ENCODE results near the gene CCT7. TPM values are rescaled to one million over a fixed set of nuclear protein-coding genes. Genes with fewer than 3 reads are reported as not detected.

Gene CCT7
- total RNA-seq: 180 TPM

DNA sequence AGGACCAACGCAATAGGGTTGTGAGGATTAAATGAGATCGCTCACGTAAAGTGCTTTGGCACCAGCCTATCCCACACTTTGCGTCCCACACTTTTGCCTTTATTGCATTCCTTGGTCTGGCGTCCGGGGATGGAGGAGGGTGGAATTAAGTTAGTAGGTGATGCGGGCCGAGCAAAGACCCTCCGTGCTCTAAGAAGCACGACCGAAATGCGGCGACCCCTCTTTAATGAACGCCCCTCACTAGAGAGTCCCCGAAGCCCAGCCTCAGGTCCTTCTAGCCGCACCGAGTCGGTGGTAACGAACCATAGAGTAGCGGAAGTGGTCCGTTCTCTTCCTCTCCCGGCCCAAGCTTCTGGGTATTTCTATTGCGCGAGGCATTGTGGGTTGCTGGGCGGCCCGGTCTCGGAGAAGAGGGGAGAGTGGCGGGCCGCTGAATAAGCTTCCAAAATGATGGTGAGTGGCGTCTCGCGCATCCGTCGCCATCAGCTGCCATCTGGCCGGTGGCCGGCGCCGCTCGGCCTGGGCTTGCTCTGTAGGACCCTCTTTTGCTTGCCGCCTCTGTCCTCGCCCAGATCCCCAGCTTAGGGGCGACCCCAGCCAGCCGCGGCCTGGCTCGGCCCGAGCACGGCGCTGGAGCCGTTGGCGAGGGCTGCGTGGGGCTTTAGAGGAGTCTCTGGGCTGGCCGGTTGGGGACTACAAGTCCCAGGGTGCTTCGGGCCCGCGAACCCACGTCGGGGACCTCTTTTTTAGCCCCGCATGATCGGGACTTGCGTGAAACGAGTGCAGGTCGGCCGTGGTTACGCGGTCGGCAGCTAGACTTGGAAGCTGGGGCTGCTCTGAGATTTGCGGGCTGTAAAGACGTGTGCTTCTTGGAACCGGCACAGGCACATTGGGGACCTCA, at the start of gene CCT7:
Gene CCT7 (plus strand): TSS at position 377 of the 901 bp plus-strand sequence. CDS start 71 bp downstream, at position 448.

GRCh38 chr2:73202156-73203054, 31.7 kb upstream of the CCT7 start, which contains the start of gene NOTO:
NOTO (plus strand) TSS chr2:73202574; CDS start chr2:73202667, 93 bp downstream.

GRCh38 chr2:73214120-73215035, 19.7 kb upstream of the CCT7 start, which contains the start of gene SMYD5:
SMYD5 (plus strand) TSS chr2:73214245; CDS start chr2:73214267, 22 bp downstream.

GRCh38 chr2:73233154-73233931, 765 bp upstream of the CCT7 start, which contains the start of gene PRADC1:
PRADC1 (minus strand) TSS chr2:73233239; CDS start chr2:73233160, 79 bp downstream.

GRCh38 chr2:73284296-73285158, 50.4 kb downstream of the CCT7 start, which contains the start of gene FBXO41:
FBXO41 (minus strand) TSS chr2:73284478; CDS start chr2:73269630, 14,848 bp downstream.

GRCh38 chr2:73293534-73294171, 59.5 kb downstream of the CCT7 start, which contains the start of gene EGR4:
EGR4 (minus strand) TSS chr2:73293548; CDS start chr2:73293317, 231 bp downstream.

Small RNA genes lying within 50 kb of the gene (small RNA-seq; reads per million reads assigned to genes)
- not detected for gene RNU6-111P

Other genes starting within 250 kb of the CCT7 start
- 36.0 TPM for gene SFXN5, start 162.6 kb upstream of the CCT7 start, total RNA-seq
- gene RAB11FIP5, start 121.4 kb upstream of the CCT7 start, total RNA-seq: 9.2 TPM
- not detected for gene NOTO, start 31.7 kb upstream of the CCT7 start, total RNA-seq
- gene SMYD5, start 20.1 kb upstream of the CCT7 start, total RNA-seq: 18.0 TPM
- gene PRADC1, start 1.1 kb upstream of the CCT7 start, total RNA-seq: 12.5 TPM
- gene FBXO41, start 50.2 kb downstream of the CCT7 start, total RNA-seq: 37.6 TPM
- 0.23 TPM for gene EGR4, start 59.2 kb downstream of the CCT7 start, total RNA-seq
- 60.2 TPM for gene ALMS1, start 151.5 kb downstream of the CCT7 start, total RNA-seq